NCI-H524 treated with DMSO at 0.1 percent for 48 hours (cell line): ENCODE measurements around the gene ARID4B.
"Not testable (repeated sequence)": the region's sequence is repeated elsewhere in the genome, so short reads cannot be mapped to it uniquely, and the experiment has no call there.

ENCODE experiments used
- DNase-seq: peaks from one replicate; lab custom pipeline; 2025; lab: John Stamatoyannopoulos, UW

Gene ARID4B, protein sequence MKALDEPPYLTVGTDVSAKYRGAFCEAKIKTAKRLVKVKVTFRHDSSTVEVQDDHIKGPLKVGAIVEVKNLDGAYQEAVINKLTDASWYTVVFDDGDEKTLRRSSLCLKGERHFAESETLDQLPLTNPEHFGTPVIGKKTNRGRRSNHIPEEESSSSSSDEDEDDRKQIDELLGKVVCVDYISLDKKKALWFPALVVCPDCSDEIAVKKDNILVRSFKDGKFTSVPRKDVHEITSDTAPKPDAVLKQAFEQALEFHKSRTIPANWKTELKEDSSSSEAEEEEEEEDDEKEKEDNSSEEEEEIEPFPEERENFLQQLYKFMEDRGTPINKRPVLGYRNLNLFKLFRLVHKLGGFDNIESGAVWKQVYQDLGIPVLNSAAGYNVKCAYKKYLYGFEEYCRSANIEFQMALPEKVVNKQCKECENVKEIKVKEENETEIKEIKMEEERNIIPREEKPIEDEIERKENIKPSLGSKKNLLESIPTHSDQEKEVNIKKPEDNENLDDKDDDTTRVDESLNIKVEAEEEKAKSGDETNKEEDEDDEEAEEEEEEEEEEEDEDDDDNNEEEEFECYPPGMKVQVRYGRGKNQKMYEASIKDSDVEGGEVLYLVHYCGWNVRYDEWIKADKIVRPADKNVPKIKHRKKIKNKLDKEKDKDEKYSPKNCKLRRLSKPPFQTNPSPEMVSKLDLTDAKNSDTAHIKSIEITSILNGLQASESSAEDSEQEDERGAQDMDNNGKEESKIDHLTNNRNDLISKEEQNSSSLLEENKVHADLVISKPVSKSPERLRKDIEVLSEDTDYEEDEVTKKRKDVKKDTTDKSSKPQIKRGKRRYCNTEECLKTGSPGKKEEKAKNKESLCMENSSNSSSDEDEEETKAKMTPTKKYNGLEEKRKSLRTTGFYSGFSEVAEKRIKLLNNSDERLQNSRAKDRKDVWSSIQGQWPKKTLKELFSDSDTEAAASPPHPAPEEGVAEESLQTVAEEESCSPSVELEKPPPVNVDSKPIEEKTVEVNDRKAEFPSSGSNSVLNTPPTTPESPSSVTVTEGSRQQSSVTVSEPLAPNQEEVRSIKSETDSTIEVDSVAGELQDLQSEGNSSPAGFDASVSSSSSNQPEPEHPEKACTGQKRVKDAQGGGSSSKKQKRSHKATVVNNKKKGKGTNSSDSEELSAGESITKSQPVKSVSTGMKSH (N-terminal part only)

DNA sequence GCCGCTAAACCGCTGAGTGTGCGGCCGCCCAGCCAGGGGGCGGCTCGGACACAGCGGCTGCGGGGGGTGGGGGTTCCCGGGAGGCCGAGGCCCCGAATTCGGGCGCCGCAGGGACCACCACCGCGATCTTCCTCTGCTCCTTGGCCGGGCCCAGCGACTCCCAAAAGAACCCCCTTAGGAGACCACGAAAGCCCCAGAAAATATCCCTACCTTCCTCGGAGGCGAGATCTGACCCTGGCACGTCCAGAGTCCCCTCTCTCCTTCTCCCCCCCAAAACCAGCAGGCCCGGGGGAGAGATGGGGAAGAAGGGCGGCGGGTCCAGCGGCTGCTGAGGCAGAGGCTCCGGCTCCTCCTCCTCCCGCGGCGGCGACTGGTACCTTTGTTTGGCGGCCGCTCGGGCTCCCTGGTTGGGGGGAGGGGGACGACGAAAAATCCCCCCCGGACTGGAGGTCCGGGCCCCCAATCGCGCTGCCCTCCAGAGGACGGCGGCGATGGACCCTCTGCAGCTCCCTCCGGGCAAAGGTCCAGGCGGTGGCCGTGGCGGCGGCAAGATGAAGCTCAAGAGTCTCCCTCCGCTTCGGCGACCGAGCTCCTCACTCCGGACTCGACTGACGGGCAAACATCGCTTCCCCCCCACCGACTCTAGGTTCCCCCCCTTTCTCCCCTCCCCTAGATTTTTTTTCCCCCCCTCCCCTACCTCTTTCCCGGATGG lies at the start of gene ARID4B:
Gene ARID4B, minus strand, starts transcription at position 621 of the 712 bp plus-strand sequence. CDS start 1,260 bp downstream, outside the sequence.
- DNase-seq, result no peak

DNA sequence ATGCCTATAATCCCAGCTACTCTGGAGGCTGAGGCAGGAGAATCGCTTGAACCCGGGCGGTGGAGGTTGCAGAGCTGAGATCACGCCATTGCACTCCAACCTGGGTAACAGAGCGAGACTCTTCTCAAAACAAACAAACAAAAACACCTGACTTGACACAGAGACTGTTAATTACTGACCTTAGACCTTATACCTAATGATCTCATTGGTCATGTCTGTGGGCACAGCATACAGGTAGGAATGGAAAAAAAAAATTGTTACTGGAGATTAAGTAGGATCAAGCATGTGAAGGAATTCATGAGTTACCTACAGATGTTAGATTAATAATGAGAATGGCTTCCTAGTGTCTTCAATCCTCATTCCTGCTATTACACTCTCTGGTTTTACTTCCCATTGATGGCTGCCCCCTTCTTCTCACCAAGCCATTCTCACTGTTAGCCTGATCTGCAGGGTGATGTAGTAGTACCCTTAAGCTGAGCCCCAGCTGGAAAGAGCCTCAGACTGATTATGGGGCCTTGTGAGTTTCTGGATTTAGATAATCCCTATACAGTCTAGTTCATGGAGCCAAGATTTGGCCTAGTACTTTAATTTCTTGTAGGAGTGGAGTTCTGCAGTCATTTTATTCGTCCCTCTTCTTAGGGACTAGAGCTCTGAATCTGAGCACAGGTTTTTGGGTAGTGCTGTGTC lies 48.1 kb upstream of the ARID4B start:
- no peak for DNase-seq

DNA sequence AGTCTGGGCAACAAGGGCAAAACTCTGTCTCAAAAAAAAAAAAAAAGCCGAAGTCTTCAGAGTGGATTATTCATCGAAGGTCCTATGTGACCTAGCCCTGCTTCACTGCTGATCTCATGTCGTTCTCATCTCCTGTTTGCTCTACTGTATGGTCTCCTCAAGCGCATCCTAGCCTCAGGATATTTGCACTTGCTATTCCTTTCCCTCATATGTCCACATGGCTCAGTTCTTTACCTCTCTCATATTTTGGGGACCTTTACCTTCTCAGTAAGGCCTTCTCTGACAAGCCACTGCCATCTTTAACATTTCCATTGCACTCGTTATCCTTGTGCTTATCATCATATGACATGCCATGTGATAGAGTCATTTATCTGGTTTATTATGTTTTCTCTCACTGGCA lies 41.8 kb upstream of the ARID4B start:
- no peak for DNase-seq

DNA sequence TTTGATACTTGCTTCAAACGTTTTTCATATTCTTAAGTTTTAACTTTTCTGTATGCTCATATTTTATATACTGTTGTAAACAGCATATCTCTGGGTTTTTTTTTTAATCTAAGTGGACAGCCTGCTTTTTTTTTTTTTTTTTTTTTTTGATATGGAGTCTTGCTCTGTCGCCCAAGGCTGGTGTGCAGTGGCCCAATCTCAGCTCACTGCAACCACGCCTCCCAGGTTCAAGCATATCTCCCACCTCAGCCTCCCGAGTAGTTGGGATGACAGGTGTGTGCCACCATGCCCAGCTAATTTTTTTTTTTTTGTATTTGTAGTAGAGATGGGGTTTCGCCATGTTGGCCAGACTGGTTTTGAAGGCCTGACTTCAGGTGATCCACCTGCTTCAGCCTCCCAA lies 40.4 kb upstream of the ARID4B start:
- DNase-seq, result no peak

DNA sequence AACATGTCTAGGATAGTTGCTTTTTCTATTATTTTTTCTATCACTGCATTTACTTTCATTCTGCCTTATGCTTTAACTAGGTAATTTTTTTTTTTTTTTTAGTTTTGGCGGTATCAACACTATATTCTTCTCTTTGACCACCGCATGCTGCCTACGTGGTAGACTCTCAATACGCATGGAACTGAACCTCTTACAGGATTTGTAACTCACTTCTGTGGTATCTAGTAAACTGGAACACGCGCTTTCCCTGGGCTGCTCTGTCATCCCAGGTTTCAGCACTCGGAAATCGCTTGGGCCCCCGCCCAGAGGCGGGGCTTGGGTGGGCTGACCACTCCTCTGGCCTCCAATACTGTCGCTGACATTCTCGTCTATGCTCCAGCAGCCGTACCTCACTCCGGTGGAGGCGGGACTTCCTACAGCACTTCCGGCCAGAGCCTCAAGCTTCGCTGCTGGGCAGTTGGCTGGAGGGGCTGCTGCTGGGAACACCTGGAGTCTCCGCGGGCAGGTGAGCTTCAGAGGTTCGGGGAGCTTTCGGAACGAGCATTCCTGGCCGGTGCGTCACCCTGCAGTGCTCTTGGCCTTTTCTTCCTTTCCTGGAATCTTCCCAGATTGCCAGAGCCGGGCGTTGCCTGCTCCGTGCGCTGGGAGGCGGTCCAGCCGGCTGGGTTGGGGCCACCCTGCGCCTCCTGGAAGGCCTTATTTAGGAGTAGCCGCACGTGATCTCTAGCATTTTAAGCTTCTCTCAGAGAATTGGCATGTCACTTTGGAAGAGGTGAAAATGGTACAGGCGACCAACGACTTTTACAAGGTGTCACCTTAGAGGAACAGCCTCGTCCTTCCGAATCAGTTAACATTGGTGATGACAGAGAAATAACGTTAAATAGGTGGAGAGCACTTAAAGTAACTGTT lies 39.3 kb upstream of the ARID4B start, which contains the start of gene TBCE:
Gene TBCE, plus strand, starts transcription at position 428 of the 909 bp plus-strand sequence. CDS start 12,623 bp downstream, outside the sequence.
- DNase-seq, result peak; percentile 70

DNA sequence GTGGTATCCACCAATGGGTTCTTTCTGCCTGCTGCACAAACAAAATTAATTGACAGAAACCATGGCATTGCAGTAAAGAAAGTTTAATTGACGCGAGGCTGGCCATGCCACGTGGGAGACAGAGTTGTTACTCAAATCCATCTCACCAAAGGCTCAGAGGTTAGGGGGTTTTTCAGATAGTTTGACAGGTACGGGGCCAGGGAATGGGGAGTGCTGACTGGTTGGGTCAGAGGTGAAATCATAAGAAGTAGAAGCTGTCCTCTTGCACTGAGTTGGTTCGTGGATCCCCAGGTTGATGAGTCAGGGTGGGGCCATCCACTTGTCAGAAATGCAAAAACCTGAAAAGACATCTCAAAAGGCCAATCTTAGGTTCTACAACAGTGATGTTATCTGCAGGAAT lies 38.3 kb upstream of the ARID4B start:
- no peak for DNase-seq

DNA sequence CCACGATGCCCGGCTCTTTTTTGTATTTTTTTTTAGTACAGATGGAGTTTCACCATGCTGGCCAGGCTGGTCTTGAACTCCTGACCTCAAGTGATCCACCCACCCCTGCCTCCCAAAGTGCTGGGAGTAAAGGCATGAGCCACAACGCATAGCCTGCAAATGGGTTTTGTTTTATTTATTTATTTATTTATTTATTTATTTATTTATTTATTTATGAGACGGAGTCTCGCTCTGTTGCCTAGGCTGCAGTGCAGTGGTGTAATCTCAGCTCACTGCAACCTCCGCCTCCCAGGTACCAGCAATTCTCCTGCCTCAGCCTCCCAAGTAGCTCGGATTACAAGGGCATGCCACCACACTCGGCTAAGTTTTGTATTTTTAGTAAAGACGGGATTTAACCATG lies 36.2 kb upstream of the ARID4B start:
- DNase-seq, result not testable (repeated sequence)

DNA sequence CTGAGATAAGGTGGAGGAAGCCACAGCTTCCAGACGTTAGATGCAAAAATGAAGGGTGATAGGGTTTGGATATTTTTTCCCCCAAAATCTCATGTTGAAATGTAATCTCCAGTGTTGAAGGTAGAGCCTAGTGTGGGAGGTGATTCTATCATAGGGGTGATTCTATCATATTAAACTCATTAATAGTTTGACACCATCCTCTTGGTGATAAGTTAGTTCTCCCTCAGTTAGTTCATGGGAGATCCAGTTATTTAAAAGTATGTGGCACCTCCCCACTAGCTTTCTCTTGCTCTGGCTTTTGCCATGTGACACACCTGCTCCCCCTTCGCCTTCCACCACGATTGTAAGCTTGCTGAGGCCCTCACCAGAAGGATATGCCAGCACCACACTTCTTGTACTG lies 30.9 kb upstream of the ARID4B start:
- no peak for DNase-seq

DNA sequence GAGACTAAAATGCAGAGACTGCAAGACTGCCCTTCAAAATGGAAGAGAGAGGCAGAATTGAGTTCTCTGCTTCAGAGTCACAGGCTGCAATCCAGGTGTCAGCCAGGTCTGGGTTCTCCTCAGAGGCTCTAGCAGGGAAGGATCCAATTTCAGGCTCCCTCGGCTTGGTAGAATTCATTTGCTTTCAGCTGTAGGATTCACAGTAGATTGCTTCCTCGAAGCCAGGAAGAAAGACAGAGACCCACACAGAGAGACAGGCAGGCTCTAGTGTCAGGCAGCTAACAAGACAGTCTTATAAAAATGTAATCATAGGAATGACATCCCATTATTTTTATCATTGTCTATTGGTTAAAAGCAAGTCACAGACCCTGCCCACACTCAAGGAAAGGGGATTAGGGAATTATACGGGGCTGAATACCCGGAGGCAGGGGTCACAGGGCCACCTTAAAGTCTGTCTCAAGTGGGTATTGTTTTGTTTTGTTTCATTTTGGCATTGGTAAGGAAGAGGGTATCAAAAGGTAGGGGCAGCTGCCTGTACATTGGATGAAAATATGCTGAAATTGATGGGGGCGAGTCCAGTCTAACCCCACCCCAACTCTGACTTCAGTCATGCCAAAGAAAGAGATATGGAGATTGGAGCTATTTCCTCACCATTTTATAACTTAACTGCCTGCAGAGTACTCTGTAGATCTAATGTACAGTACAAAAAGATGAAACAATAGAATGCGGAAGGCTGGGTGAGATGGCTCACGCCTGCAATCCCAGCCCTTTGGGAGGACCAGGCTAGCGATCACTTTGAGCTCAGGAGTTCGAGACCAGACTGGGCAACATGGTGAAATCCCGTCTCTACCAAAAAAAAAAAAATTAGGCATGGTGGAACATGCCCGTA lies 29.8 kb upstream of the ARID4B start:
- DNase-seq, result no peak

DNA sequence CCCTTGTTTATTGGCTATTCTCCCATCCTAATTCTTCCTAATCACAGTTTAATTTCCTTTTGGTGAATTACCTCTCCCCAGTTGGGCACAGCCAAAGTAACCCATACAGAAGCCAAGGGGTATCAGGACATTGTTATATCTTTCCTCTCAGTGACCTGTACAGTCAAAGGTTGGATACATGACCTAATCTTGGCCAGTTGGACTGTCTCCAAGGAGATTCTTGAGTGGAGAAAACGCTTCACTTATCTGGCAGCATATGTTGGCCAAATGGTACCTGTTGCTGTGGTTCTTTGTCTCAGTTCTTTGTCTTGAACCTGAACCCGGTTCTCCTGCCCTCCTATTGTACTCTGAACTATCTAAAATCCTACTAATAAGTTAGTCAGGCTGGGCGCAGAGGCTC lies 23.9 kb upstream of the ARID4B start:
- no peak for DNase-seq

DNA sequence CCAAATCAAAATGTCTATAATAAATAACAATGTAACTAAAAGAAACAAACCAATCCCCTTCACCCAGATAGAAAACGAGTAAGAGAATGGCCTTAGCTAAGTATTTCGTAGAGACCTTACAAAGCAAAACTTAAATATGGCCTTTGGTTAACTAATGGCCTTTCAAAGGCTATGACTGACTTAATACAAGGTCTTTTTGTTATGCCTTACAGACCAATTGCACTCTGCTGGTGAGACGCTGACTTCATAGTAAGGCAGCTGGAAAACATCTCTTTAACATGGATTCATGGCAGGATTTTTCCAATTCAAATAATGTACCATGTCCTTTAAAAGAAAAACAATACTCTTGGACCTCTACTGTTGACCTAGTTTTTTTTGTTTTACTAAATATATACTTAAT lies 23.5 kb upstream of the ARID4B start:
- DNase-seq, result no peak

DNA sequence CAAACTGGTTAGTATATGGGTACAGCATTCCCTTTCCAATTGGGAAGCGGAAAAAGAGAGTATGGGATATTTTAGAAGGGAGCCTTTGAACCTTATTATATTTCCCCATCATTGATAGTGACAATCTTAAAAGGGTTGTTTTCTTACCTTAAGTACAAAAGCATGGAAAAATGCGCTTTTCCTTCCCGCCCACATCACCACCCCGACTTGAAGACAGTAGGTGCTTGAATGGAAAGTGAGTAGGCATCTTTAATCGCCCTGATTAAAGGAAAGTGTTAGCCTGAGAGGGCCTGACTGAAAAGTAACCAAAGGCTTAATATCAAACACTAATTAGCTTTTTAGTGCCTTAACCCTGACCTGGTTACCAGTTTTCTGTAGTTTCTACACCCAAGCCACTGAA lies 15.7 kb upstream of the ARID4B start:
- no peak for DNase-seq

DNA sequence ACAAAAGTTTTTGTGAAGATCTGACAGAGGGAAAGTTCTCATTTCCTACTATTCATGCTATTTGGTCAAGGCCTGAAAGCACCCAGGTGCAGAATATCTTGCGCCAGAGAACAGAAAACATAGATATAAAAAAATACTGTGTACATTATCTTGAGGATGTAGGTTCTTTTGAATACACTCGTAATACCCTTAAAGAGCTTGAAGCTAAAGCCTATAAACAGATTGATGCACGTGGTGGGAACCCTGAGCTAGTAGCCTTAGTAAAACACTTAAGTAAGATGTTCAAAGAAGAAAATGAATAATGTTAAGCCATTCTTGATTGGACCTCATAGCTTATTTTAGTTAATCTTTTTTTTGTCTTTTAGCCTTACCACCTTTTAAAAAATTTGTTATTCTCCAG lies 14.5 kb upstream of the ARID4B start:
- DNase-seq, result peak; percentile 59

DNA sequence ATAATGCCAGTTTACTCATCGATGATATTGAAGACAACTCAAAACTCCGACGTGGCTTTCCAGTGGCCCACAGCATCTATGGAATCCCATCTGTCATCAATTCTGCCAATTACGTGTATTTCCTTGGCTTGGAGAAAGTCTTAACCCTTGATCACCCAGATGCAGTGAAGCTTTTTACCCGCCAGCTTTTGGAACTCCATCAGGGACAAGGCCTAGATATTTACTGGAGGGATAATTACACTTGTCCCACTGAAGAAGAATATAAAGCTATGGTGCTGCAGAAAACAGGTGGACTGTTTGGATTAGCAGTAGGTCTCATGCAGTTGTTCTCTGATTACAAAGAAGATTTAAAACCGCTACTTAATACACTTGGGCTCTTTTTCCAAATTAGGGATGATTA lies 14.1 kb upstream of the ARID4B start:
- DNase-seq, result peak; percentile 89

DNA sequence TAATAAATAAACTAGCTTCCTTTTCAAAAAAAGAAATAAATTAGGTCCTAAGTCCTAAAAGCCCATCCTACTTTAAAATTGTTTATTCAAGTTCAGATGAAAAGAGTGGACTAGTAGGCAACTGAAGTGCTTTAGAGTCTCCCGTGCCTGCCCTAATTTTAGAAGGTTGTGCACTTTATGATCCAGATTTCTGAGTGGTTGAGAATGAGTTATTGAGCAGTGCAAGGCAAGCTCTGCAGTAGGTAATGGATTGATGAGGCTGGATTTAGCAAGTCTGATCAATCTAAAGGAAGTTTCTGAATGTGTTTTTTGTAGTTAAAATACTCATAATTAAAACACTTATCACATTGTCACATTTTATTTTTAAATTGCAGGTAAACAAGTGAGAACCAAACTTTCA lies 13.4 kb upstream of the ARID4B start:
- no peak for DNase-seq

DNA sequence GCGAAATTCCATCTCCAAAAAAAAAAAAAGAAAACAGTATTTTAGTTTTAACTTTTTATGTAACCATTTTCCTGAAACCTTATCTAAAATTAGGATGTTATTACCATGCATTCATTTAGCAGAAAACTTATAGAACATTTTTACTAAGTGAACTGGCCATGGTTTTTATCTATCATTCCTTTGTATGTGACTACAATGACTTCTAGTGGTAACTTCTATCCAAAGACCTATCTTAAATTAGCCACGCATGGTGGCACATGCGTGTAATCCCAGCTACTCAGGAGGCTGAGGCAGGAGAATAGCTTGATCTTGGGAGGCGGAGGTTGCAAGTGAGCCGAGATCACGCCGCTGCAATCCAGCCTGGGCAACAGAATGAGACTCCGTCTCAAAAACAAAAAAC lies 11.8 kb upstream of the ARID4B start:
- DNase-seq, result no peak

DNA sequence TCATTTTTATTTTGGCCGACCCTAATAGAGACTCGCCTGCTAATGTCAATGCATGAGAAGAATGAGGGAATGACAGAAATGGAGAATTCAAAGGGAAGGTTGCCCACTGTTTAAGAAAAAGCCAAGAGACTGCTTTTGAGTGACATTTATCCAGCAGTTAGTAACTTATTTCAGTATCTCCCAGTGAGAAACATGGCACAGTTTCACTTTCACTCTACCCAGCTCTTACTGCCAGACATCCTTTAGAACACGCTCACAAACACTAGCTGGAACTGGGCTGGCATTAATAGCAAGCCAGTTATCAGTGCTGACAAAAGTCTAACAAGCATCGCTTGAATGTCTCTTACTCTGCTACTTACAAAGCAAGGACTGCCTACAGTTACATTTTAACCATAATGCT lies 8.9 kb upstream of the ARID4B start:
- DNase-seq, result no peak

DNA sequence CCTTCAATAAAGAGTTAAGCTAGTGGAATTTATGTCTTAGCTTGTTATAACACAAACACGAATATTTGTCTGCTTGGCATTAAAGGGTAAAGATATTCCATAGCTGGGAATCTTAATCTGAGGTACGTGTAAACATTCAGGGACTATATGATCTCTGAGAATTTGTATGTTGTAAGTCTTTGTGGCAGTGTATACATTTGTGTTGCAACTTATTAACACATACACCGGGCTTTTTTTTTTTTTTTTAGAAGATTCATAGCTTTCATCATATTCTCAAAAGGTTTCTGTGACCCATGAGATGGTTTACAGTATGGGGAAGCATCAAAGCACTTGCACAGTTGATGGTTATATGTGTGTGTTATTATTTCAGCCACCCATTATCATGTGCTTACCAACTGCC lies 3.4 kb upstream of the ARID4B start:
- DNase-seq, result no peak

DNA sequence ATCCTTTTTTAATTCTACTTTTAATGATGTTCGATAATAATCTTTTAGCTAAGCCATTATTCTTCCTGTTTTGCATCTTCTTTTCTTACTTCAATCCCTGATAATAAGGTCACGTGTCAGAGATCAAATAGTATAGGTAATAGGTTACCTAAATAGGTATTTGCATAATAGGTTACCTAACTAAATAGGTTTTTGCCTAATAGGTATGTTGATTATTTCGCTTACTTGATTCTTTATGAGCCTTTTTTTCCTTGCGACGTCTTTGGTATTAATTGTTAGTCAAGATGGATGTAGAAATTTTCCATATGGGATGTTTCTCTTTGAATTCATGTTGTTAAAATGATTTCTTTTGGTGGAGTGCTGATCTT lies 2.9 kb upstream of the ARID4B start:
- no peak for DNase-seq
